ENCODE data around the gene EHMT1.
A peak's percentile ranks its signal among the peaks of the same experiment; 100 is the strongest.
"Not testable (repeated sequence)": the region's sequence is repeated elsewhere in the genome, so short reads cannot be mapped to it uniquely, and the experiment has no call there.

The EHMT1 gene

GRCh38 chr9:137716694-137717287, 98.0 kb downstream of the EHMT1 start:
- DNase-seq (ENCODE audit: low read depth in 2 of 2) = no peak

- DNase-seq (ENCODE audit: low read depth in 2 of 2) = no peak
Measured at GRCh38 chr9:137717776-137718327, 99.0 kb downstream of the EHMT1 start.

GRCh38 chr9:137719194-137719593, 100.4 kb downstream of the EHMT1 start:
- DNase-seq (ENCODE audit: low read depth in 2 of 2) = no peak

- DNase-seq (ENCODE audit: low read depth in 2 of 2) = no peak
Measured at GRCh38 chr9:137720571-137721110, 101.8 kb downstream of the EHMT1 start.

- DNase-seq (ENCODE audit: low read depth in 2 of 2) = peak; percentile 13 to 23
Measured at GRCh38 chr9:137721479-137721878, 102.7 kb downstream of the EHMT1 start.

DNA sequence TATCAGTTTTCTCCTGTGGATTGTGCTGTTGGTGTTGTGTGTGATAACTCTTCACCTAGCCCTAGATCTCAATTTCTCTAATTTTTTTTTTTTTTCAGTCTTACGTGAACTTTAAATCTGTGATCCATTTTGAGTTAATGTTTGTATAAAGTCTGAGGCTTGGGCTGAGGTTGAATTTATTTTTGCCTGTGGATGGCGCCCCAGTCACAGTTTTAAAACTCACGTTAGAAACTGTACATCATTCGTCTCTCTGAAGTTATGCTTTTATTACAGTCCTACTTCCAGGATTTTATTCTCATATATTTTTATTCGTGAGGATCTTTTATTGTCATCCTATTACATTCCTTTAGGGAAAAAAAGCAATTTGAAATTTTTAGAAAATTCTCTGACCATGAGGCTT, 103.1 kb downstream of the EHMT1 start:
- DNase-seq (ENCODE audit: low read depth in 2 of 2) = no peak

GRCh38 chr9:137722481-137722880, 103.7 kb downstream of the EHMT1 start:
- no peak for DNase-seq (ENCODE audit: low read depth in 2 of 2)

DNA sequence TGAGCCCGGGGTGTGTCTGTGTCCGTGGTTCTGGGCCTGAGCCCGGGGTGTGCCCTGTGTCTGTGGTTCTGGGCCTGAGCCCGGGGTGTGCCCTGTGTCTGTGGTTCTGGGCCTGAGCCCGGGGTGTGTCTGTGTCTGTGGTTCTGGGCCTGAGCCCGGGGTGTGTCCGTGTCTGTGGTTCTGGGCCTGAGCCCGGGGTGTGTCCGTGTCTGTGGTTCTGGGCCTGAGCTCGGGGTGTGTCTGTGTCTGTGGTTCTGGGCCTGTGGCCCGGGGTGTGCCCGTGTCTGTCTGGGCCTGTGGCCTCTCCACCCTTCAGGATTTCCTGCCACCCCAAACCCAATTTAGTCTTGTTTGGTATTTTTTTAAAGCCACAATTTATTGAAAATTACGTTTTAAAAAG, 104.6 kb downstream of the EHMT1 start:
- DNase-seq (ENCODE audit: low read depth in 2 of 2) = not testable (repeated sequence)

DNA sequence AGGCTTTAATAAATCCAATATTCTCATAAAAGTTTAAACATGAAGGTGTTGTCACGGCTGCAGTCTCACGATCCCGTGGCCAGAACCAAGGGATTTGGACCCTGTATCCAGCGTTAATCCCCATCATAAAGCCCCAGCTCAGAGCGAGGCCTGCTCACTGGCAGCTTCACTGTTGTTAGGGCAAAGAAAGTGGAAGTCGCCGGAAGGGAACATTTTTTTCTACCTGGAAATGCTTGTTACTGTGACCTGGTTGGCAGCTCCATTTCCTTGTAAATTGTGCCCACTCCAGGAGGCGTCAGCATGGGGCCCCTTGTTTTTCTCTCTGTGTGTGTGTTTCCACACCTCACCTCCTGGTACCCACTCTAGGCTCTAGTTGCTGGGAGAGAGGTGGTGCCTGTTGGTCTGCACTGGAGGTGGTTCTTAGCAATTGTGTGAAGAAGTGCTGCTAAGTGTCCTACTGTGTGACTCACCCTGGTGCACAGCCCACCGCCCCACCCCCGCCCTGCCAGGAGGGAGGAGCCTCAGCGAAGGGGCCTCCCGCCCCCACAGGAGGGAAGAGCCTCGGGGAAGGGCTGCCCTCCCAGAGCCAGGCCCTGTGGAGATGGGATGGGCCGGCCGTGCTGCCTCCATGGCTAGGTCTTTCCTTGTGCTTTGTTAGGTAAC, 105.1 kb downstream of the EHMT1 start:
- DNase-seq (ENCODE audit: low read depth in 2 of 2) = no peak

GRCh38 chr9:137724818-137725240, 106.0 kb downstream of the EHMT1 start:
- no peak for DNase-seq (ENCODE audit: low read depth in 2 of 2)

DNA sequence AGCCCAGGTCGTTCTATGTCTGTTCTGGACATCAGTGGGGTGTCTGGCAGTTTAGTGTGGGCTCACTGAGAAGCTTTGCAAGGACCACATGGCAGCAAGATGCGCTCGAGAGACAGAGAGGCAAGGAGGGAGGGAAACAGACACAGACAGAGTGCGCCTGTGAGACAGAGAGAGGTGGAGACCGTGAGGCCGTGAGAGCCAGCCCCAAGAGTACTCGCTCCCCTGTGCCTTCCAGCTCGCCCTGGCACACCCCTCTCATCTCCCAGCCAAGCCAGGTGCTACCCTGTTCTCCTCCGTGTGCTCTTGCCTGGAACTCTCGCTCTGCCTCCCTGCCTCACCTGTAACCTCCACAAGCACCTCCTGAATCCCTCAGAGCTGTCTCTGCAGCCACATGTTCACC, 106.8 kb downstream of the EHMT1 start:
- no peak for DNase-seq (ENCODE audit: low read depth in 2 of 2)

DNA sequence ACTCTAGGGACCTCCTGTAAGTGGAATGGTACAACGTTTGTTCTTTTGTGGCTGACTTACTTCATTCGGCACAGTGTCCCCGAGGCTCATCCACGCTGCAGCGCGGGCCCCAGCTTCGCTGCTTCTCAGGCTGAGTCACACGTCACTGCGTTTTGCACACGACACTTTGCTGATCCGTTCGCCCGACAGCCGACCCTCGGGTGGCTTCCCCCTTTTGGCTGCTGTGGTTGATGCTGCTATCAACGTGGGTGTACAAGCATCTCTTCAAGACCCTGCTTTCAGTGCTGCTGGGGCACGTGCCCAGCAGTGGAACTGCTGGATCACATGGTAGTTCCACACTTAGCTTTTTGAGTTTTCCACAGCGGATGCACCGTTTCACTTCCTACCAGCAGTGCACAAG, 107.5 kb downstream of the EHMT1 start:
- not testable (repeated sequence) for DNase-seq (ENCODE audit: low read depth in 2 of 2)

- no peak for DNase-seq (ENCODE audit: low read depth in 2 of 2)
Measured at GRCh38 chr9:137726764-137727163, 108.0 kb downstream of the EHMT1 start.

DNA sequence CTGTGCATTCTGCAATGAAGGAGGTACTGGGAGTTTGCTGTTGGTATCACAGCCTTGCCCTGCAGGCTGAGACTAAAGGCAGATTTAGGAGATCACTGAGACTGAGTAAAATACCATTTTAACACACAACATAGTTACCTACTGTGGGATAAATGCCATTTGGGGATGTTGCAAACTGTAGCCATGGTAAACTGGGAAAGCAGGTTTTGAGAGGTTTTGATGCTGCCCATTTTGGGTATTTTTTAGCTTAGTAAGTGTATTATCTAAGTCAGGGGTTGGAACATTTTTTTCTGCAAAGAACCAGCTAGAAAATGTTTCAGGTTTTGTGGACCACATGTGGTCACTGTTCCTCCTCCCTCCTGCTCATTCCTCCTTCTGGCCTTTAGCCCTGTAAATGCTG, 108.9 kb downstream of the EHMT1 start:
- DNase-seq (ENCODE audit: low read depth in 2 of 2) = no peak

- DNase-seq (ENCODE audit: low read depth in 2 of 2) = no peak
Measured at GRCh38 chr9:137728444-137729311, 109.9 kb downstream of the EHMT1 start.

- DNase-seq (ENCODE audit: low read depth in 2 of 2) = no peak
Measured at GRCh38 chr9:137731216-137731946, 112.6 kb downstream of the EHMT1 start.

DNA sequence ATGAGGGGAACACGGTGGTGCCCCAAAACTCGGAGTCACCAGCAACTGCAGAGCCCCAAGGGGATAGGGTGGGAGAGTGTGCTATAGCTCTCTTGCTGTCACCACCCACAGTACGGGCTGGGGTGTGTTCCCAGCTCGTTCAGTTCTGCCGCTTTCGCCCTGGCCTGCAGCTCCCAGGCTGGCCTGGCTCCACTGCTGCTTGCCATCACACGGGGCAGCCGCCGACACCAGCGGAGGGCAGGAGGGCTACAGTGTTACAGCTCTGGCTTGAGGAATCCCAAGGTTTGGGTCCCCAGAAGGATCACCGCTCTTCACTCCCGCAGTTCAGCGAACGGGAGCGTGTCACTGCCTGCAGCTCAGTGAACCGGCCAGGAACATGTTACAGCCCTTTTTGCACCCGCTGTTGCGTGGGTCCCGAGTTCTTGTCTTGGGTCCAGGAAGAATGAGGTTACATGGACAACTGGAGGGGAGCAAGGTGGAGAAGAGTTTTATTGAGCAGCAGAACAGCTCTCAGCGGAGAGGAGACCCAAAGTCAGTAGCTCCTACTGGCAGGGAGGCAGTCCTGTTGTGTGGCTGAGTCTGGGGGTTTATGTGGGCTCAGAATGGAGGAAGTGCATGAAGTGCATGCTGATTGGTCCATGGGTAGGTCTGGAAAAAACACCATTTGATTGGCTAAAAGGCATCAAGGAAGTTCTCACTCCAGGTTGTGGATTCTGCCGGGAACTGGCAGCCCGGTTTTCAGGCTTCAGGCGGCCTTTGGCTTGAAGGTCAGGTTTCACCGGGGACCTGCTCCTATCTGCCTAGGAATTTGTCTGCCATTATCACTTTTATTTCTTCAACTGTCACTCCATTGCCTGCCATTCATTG, 113.4 kb downstream of the EHMT1 start:
- no peak for DNase-seq (ENCODE audit: low read depth in 2 of 2)

GRCh38 chr9:137733429-137733828, 114.6 kb downstream of the EHMT1 start:
- no peak for DNase-seq (ENCODE audit: low read depth in 2 of 2)

DNA sequence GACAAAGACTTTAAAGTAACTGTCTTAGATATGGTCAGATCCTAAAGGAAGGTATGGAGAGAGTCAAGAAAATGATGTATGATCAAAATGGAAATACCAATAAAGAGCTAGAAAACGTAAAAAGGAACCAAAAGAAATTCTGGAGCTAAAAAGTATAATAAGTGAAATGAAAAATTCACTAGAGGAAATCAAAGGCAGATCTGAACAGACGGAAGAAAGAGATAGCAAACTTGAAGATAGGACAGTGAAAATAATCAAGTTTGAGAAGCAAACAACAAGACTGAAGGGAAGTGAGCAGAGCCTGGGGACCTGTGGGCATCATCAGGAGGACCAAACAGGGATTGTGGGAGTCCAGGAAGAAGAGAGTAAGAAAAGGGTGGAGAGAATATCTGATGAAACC, 115.4 kb downstream of the EHMT1 start:
- DNase-seq (ENCODE audit: low read depth in 2 of 2) = no peak

DNA sequence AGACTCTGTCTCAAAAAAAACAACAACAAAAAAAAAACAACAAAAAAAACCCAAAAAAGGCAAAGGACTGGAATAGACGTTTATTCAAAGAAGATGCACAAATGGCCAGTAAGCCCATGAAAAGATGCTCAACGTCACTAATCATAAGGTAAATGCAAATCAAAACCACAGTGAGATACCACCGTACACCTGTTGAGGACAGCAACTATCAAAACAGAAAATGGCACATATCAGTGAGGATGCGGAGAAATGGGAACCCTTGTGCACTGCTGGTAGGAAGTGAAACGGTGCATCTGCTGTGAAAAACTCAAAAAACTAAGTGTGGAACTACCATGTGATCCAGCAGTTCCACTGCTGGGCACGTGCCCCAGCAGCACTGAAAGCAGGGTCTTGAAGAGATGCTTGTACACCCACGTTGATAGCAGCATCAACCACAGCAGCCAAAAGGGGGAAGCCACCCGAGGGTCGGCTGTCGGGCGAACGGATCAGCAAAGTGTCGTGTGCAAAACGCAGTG, 119.4 kb downstream of the EHMT1 start:
- not testable (repeated sequence) for DNase-seq (ENCODE audit: low read depth in 2 of 2)

Measured in activated CD4-positive, alpha-beta T cell treated with anti-CD3 and anti-CD28 coated beads for 24 hours (primary cell).